HepG2 (cell line): ENCODE results near the gene WDR18. TPM values are rescaled to one million over a fixed set of nuclear protein-coding genes. Genes with fewer than 3 reads are reported as not detected.
A peak's percentile ranks its signal among the peaks of the same experiment; 100 is the strongest.

Experiments
- ADNP ChIP-seq: sonication (generic); formaldehyde crosslinking; IDR thresholded peaks from 2 replicates; pipeline ENCODE4 v1.4.0; 2020; ENCODE audit warnings: missing genetic modification reagents
- CCDC6 ChIP-seq: sonication (generic); formaldehyde crosslinking; IDR thresholded peaks from 2 replicates; pipeline ENCODE4 v1.8.1; 2022; ENCODE audit warnings: mild to moderate bottlenecking, missing genetic modification reagents, moderate library complexity
- FOXO1 ChIP-seq: sonication (generic); formaldehyde crosslinking; IDR thresholded peaks from 2 replicates; pipeline ENCODE4 v1.4.0; 2020; ENCODE audit warnings: missing genetic modification reagents
- MXD4 ChIP-seq: IDR thresholded peaks from 2 replicates; pipeline ENCODE4 v1.6.1; 2016; ENCODE audit warnings: mild to moderate bottlenecking, missing biosample characterization, missing genetic modification reagents
- NFIB ChIP-seq: sonication (generic); formaldehyde crosslinking; IDR thresholded peaks from 2 replicates; pipeline ENCODE4 v1.9.0; 2021; ENCODE audit warnings: missing genetic modification reagents, mild to moderate bottlenecking, borderline replicate concordance
- SRY ChIP-seq: sonication (generic); formaldehyde crosslinking; IDR thresholded peaks from 2 replicates; pipeline ENCODE4 v1.8.0; 2022; ENCODE audit warnings: mild to moderate bottlenecking, missing genetic modification reagents
- SYNCRIP ChIP-seq: fragments of 200-400 bp; formaldehyde crosslinking; IDR thresholded peaks from 2 replicates; pipeline ENCODE4 v1.6.1; 2018; ENCODE audit warnings: mild to moderate bottlenecking, low read depth, low read length; ENCODE audit not compliant: insufficient read depth
- TCF7 ChIP-seq: sonication (generic); IDR thresholded peaks from 2 replicates; pipeline ENCODE4 v1.6.1; 2016; ENCODE audit warnings: antibody characterized with exemption, low read depth
- XBP1 ChIP-seq: sonication (generic); formaldehyde crosslinking; IDR thresholded peaks from 2 replicates; pipeline ENCODE4 v1.5.0; 2020; ENCODE audit warnings: missing genetic modification reagents
- ZBTB26 ChIP-seq: IDR thresholded peaks from 2 replicates; pipeline ENCODE4 v1.6.1; 2016; ENCODE audit warnings: missing compliant biosample characterization, missing genetic modification reagents, borderline replicate concordance
- ZNF12 ChIP-seq: sonication (generic); formaldehyde crosslinking; IDR thresholded peaks from 2 replicates; pipeline ENCODE4 v1.5.0; 2020; ENCODE audit warnings: missing genetic modification reagents
- ZNF256 ChIP-seq: sonication (generic); formaldehyde crosslinking; conservative IDR thresholded peaks from 2 replicates; pipeline ENCODE4 v1.4.0; 2020; ENCODE audit warnings: missing genetic modification reagents
- ZNF329 ChIP-seq: sonication (generic); formaldehyde crosslinking; IDR thresholded peaks from 2 replicates; pipeline ENCODE4 v1.9.0; 2021; ENCODE audit warnings: low read depth, mild to moderate bottlenecking, missing genetic modification reagents
- ZNF512 ChIP-seq: sonication (generic); formaldehyde crosslinking; IDR thresholded peaks from 2 replicates; pipeline ENCODE4 v1.4.0; 2020; ENCODE audit warnings: mild to moderate bottlenecking, missing genetic modification reagents
- ZNF550 ChIP-seq: sonication (generic); formaldehyde crosslinking; IDR thresholded peaks from 2 replicates; pipeline ENCODE4 v1.4.0; 2020; ENCODE audit warnings: mild to moderate bottlenecking, missing genetic modification reagents, borderline replicate concordance
- ZNF720 ChIP-seq: sonication (generic); formaldehyde crosslinking; IDR thresholded peaks from 2 replicates; pipeline ENCODE4 v1.4.0; 2020; ENCODE audit warnings: missing genetic modification reagents
- ZNF747 ChIP-seq: sonication (generic); formaldehyde crosslinking; IDR thresholded peaks from 2 replicates; pipeline ENCODE4 v1.8.1; 2023; ENCODE audit warnings: missing genetic modification reagents, mild to moderate bottlenecking, borderline replicate concordance
- ZNF773 ChIP-seq: sonication (generic); formaldehyde crosslinking; IDR thresholded peaks from 2 replicates; pipeline ENCODE4 v1.4.0; 2020; ENCODE audit warnings: missing genetic modification reagents, borderline replicate concordance
- polyA plus RNA-seq, 8 experiments: library from polyadenylated mRNA; depleted of rRNA in 3 of 8; stranded (reverse) in 7 of 8; unstranded in 1 of 8; fragments of >200 nt; fragmentation: Illumina TruSeq in 4 of 8; extraction: Trizol in 4 of 8; gene quantifications; 2 replicates each; pipeline versions ENCODE4 v1.2.1 to v1.2.3, GENCODE V29; 2011 to 2016; ENCODE audit warnings: low read depth in 4 of 8, missing spikeins in 1 of 8, mixed read lengths in 1 of 8; ENCODE audit not compliant: insufficient read depth in 1 of 8
- total RNA-seq, 5 experiments: library from RNA; depleted of rRNA; stranded (reverse); fragments of >200 nt; fragmentation: Illumina TruSeq; extraction: Trizol; gene quantifications; 2 replicates each; pipeline ENCODE4 v1.2.3, GENCODE V29; 2016; ENCODE audit warnings: low read depth in 1 of 5
- TF ChIP-seq, protein P1 (sequence below): sonication (generic); formaldehyde crosslinking; IDR thresholded peaks from 2 replicates; pipeline ENCODE4 v1.8.0; 2022; ENCODE audit warnings: mild to moderate bottlenecking, missing genetic modification reagents; ENCODE audit not compliant: insufficient replicate concordance
- TF ChIP-seq, protein P2 (sequence below): sonication (generic); formaldehyde crosslinking; IDR thresholded peaks from 2 replicates; pipeline ENCODE4 v1.5.1; 2020; ENCODE audit warnings: mild to moderate bottlenecking, moderate library complexity, missing genetic modification reagents
- TF ChIP-seq, protein P3 (sequence below): sonication (generic); formaldehyde crosslinking; IDR thresholded peaks from 2 replicates; pipeline ENCODE4 v1.5.0; 2020; ENCODE audit warnings: missing genetic modification reagents

The WDR18 gene
- total and polyA plus RNA-seq, 2 of the 13 experiments (the other 11 are each of a cell fraction or from before 2014, with no cell fraction given): 36.4 to 47.6 TPM

- no peak for TF ChIP-seq MXD4 (CRISPR knock-in tag)
- peak; percentile 59; the same call in 1 of the 2 replicates for TF ChIP-seq ZBTB26 (CRISPR knock-in tag)
- TF ChIP-seq, protein P1, sequence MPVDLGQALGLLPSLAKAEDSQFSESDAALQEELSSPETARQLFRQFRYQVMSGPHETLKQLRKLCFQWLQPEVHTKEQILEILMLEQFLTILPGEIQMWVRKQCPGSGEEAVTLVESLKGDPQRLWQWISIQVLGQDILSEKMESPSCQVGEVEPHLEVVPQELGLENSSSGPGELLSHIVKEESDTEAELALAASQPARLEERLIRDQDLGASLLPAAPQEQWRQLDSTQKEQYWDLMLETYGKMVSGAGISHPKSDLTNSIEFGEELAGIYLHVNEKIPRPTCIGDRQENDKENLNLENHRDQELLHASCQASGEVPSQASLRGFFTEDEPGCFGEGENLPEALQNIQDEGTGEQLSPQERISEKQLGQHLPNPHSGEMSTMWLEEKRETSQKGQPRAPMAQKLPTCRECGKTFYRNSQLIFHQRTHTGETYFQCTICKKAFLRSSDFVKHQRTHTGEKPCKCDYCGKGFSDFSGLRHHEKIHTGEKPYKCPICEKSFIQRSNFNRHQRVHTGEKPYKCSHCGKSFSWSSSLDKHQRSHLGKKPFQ (CRISPR knock-in tag): no peak
- no peak for TF ChIP-seq XBP1 (CRISPR knock-in tag)
- TF ChIP-seq ZNF773 (CRISPR knock-in tag): no peak
- no peak for TF ChIP-seq ZNF747 (CRISPR knock-in tag)
- 0 out of 2 replicates have a peak, but pooled peaks have one; percentile 37 for TF ChIP-seq ZNF329 (CRISPR knock-in tag)
- TF ChIP-seq SRY: no peak
- 0 out of 2 replicates have a peak, but pooled peaks have one; percentile 22 for TF ChIP-seq ZNF12 (CRISPR knock-in tag)
- no peak for TF ChIP-seq ZNF720
- no peak for TF ChIP-seq CCDC6
- TF ChIP-seq, protein P2, sequence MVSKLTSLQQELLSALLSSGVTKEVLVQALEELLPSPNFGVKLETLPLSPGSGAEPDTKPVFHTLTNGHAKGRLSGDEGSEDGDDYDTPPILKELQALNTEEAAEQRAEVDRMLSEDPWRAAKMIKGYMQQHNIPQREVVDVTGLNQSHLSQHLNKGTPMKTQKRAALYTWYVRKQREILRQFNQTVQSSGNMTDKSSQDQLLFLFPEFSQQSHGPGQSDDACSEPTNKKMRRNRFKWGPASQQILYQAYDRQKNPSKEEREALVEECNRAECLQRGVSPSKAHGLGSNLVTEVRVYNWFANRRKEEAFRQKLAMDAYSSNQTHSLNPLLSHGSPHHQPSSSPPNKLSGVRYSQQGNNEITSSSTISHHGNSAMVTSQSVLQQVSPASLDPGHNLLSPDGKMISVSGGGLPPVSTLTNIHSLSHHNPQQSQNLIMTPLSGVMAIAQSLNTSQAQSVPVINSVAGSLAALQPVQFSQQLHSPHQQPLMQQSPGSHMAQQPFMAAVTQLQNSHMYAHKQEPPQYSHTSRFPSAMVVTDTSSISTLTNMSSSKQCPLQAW (CRISPR knock-in tag): peak; percentile 72; the same call in 1 of the 2 replicates
- TF ChIP-seq NFIB: no peak
- TF ChIP-seq, protein P3, sequence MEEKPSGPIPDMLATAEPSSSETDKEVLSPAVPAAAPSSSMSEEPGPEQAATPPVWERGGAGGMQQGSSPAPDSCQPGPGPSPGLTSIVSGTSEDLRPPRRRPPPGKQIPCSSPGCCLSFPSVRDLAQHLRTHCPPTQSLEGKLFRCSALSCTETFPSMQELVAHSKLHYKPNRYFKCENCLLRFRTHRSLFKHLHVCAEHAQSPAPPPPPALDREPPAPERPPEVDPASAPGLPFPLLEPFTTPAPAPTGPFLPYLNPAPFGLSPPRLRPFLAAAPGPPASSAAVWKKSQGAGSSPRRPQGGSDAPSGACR: no peak
- TF ChIP-seq ZNF256: no peak
- TF ChIP-seq SYNCRIP: no peak
- TF ChIP-seq ZNF550 (CRISPR knock-in tag): no peak
- no peak for TF ChIP-seq FOXO1 (CRISPR knock-in tag)
- TF ChIP-seq TCF7: no peak
- no peak for TF ChIP-seq ZNF512 (CRISPR knock-in tag)
- no peak for TF ChIP-seq ADNP (CRISPR knock-in tag)
These were observed 55.7 kb downstream of the WDR18 start, which contains the start of gene ABCA7 (continued) for GRCh38 chr19:1039646-1040475.
